HepG2 (cell line): Measurements from ENCODE around the gene MCOLN3.

Experiments
- FOXA3 ChIP-seq: IDR thresholded peaks from 2 replicates; pipeline ENCODE4 v1.6.1; 2016; ENCODE audit warnings: missing genetic modification reagents, missing compliant biosample characterization
- POLR2AphosphoS5 ChIP-seq: IDR thresholded peaks from 2 replicates; pipeline ENCODE4 v1.6.1; 2012; ENCODE audit warnings: low read depth, low read length
- TARDBP ChIP-seq: sonication (generic); formaldehyde crosslinking; IDR thresholded peaks from 2 replicates; pipeline ENCODE4 v1.8.0; 2022; ENCODE audit warnings: mild to moderate bottlenecking, missing genetic modification reagents
- TBL1XR1 ChIP-seq: fragments of 150-350 bp; IDR thresholded peaks from 2 replicates; pipeline ENCODE4 v1.6.1; 2014; ENCODE audit warnings: borderline replicate concordance, low read length; ENCODE audit not compliant: partially characterized antibody

DNA sequence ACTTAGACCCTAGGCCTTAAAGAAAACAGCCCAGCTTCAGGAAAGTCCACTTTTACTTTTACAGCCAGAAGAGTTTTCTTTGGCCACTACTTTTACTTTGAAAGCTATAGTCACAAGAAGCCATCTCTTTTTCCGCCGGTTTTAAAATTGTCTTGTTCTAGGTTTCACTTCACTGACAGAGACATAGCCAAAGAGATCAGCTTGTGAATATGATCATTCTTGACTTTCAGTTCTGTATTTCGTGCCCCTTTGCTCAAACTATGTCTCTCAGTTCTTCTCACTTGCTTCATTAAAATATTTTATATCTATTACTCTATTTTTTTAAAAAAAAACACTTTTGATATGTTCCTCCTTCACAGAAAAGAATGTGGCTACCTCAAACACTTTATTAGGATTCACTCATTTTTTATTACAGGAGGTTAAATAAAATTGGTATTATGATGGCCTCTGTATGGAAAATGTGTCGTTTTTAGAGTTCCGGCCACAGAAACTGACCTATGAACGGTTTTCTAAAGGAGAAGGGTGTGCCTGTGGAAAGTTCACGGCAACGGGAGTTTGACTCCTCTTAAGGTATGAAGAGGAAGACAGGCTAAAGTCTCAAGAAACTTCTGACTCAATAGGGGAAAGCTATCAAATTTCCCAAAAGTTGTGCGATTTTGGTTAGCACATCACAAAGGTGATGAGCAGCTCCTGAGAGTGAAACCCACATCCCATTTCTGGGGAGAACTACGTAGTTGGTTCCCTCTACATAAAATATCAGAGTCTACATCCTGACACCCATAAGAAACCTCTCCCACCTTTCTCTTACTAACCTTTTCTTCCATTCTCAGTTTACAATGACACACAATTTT, 52.6 kb downstream of the MCOLN3 start:
- TF ChIP-seq FOXA3 = no peak
- no peak for TF ChIP-seq TBL1XR1
- no peak for TF ChIP-seq TARDBP (CRISPR knock-in tag)
- no peak for TF ChIP-seq POLR2AphosphoS5
